Stomach (tissue), 9 donors: ENCODE measurements around the gene ZBTB39. TPM values are rescaled to one million over a fixed set of nuclear protein-coding genes. Genes with fewer than 3 reads are reported as not detected.
"Not testable (repeated sequence)": the region's sequence is repeated elsewhere in the genome, so short reads cannot be mapped to it uniquely, and the experiment has no call there.

Source experiments
- DNase-seq, 2 donors: peaks; one replicate each; pipeline versions ENCODE4 v3.0.0 to v3.0.0-alpha.2; 2013 to 2019
- H3K27ac ChIP-seq, 5 donors: fragments of 200-600 bp in 4 of 5; sonication (generic) in 4 of 5; one replicate each; pipeline ENCODE4 v1.5.1; 2013 to 2019; ENCODE audit warnings: mild to moderate bottlenecking in 1 of 5, moderate library complexity in 1 of 5
- H3K27me3 ChIP-seq, 3 donors: fragments of 200-600 bp; sonication (generic); one replicate each; pipeline ENCODE4 v1.5.1; 2017 to 2019; ENCODE audit warnings: mixed run types in 1 of 3
- H3K36me3 ChIP-seq, 4 donors: fragments of 200-600 bp; sonication (generic); 1 replicate in 3 of 4; 2 replicates in 1 of 4; pipeline ENCODE4 v1.5.1; 2016 to 2019
- H3K4me1 ChIP-seq, 4 donors: fragments of 200-600 bp; sonication (generic); one replicate each; pipeline ENCODE4 v1.5.1; 2016 to 2019
- H3K4me3 ChIP-seq, 4 donors: fragments of 200-600 bp; sonication (generic) in 3 of 4; one replicate each; pipeline ENCODE4 v1.5.1; 2016 to 2019; ENCODE audit warnings: mild to moderate bottlenecking in 1 of 4
- H3K9me3 ChIP-seq, 4 donors: fragments of 200-600 bp; sonication (generic); one replicate each; pipeline ENCODE4 v1.5.1; 2016 to 2019
- EP300 ChIP-seq: sonication (generic); formaldehyde crosslinking; IDR thresholded peaks from one replicate; pipeline ENCODE4 v1.6.1; 2017; ENCODE audit warnings: antibody characterized with exemption
- POLR2A ChIP-seq, 4 donors: fragments of 450-650 bp; IDR thresholded peaks; one replicate each; pipeline ENCODE4 v1.6.1; 2016; ENCODE audit warnings: antibody characterized with exemption in 4 of 4, control low read depth in 2 of 4, mild to moderate bottlenecking in 1 of 4, moderate library complexity in 1 of 4
- POLR2AphosphoS5 ChIP-seq, 3 donors: sonication (generic); formaldehyde crosslinking; IDR thresholded peaks; one replicate each; pipeline ENCODE4 v1.6.1; 2016; ENCODE audit warnings: antibody characterized with exemption in 3 of 3
- whole genome bisulfite sequencing, 5 donors: extraction: QIAGEN DNeasy Blood & Tissue Kit in 3 of 5; methylation state at CpG; one replicate each; pipeline versions ENCODE4 v1.1.5 to v1.1.7; 2013 to 2018; 5-methylcytosine and 5-hydroxymethylcytosine counted together
- intact Hi-C: fragments of 100-400 bp; cut with DNase I; formaldehyde crosslinking; loops from one replicate; pipeline ENCODE4 v1.15.1; 2023; ENCODE audit warnings: low total_unique reads
- polyA plus RNA-seq, 3 donors: library from polyadenylated mRNA; stranded (reverse); fragments of 200-250 nt; gene quantifications; one replicate each; pipeline ENCODE4 v1.2.3, GENCODE V29; 2013
- total RNA-seq, 5 donors: library from RNA; depleted of rRNA; stranded (reverse); fragments of >200 nt; gene quantifications; one replicate each; pipeline versions ENCODE4 v1.1.0 to v1.2.3, GENCODE V29; 2014 to 2016
- TF ChIP-seq, protein P1 (sequence below), 7 experiments: fragments of 450-650 bp in 4 of 7; fragments of 200-600 bp in 3 of 7; sonication (generic) in 3 of 7; IDR thresholded peaks; one replicate each; pipeline ENCODE4 v1.5.1; 2016 to 2019; ENCODE audit warnings: antibody characterized with exemption in 7 of 7, control low read depth in 2 of 7, mild to moderate bottlenecking in 1 of 7
- donor health status: healthy with polysubstance abuse.
- donor health status: Bipolar disorder and iron deficiency.
- donor health status: healthy.

Gene ZBTB39
- total and polyA plus RNA-seq, 8 donors: 1.2 to 7.6 (median 4.0) TPM

GRCh38 chr12:56963557-56963956 lies 42.8 kb downstream of the ZBTB39 start:
- peaks cover 0 to 22% (median 15%) of the 10 kb centered on the region in 4 donors for H3K9me3 ChIP-seq

GRCh38 chr12:56962247-56962646 lies 44.1 kb downstream of the ZBTB39 start:
- H3K27ac ChIP-seq, H3K36me3 ChIP-seq, H3K4me3 ChIP-seq, DNase-seq, intact Hi-C loops, H3K27me3 ChIP-seq, H3K4me1 ChIP-seq: not testable (repeated sequence)
- H3K9me3 ChIP-seq: peaks cover 3 to 34% (median 24%) of the 10 kb centered on the region in 4 donors
- WGBS, 5 donors: 48 to 67% (median 62%) methylated on average over 4 of the region's 4 CpGs

More at GRCh38 chr12:56963557-56963956, 42.8 kb downstream of the ZBTB39 start:
- H3K36me3 ChIP-seq, H3K27ac ChIP-seq, H3K4me1 ChIP-seq, intact Hi-C loops, DNase-seq, H3K4me3 ChIP-seq, H3K27me3 ChIP-seq: not testable (repeated sequence)
- WGBS, 5 donors: 91 to 100% (median 94%) methylated on average over 2 to 18 of the region's 27 CpGs; no CpG with 5 or more reads in 1 of the 5 donors

DNA sequence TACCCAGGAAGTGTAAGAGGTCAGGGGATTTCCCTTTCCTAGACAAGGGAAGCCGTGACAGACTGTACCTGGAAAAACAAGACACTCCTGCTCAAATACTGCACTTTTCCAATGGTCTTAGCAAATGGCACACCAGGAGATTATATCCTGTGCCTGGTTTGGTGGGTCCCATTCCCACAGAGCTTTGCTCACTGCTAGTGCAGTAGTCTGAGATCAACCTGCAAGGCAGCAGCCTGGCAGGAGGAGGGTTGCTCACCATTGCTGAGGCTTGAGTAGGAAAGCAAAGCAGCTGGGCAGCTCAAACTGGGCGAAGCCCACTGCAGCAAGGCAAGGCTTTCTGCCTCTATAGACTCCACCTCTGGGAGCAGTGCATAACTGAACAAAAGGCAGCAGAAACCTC lies 47.9 kb downstream of the ZBTB39 start:
- no peaks in the 10 kb centered on the region for H3K4me1 ChIP-seq
- H3K27ac ChIP-seq: no peak overlapping the region
- DNase-seq: no peak
- WGBS, 5 donors: 69 to 89% (median 78%) methylated on average over 2 of the region's 2 CpGs
- no peak overlapping the region for H3K4me3 ChIP-seq
- TF ChIP-seq EP300 (no peak), POLR2AphosphoS5 (IDR thresholded peaks at IDR 0.05) (no peak), POLR2A (IDR thresholded peaks at IDR 0.05) (no peak)
- TF ChIP-seq, protein P1, sequence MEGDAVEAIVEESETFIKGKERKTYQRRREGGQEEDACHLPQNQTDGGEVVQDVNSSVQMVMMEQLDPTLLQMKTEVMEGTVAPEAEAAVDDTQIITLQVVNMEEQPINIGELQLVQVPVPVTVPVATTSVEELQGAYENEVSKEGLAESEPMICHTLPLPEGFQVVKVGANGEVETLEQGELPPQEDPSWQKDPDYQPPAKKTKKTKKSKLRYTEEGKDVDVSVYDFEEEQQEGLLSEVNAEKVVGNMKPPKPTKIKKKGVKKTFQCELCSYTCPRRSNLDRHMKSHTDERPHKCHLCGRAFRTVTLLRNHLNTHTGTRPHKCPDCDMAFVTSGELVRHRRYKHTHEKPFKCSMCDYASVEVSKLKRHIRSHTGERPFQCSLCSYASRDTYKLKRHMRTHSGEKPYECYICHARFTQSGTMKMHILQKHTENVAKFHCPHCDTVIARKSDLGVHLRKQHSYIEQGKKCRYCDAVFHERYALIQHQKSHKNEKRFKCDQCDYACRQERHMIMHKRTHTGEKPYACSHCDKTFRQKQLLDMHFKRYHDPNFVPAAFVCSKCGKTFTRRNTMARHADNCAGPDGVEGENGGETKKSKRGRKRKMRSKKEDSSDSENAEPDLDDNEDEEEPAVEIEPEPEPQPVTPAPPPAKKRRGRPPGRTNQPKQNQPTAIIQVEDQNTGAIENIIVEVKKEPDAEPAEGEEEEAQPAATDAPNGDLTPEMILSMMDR (IDR thresholded peaks at IDR 0.05): no peak
- H3K9me3 ChIP-seq: peaks cover 3 to 23% (median 16%) of the 10 kb centered on the region in 4 donors
- H3K36me3 ChIP-seq: no peaks in the 10 kb centered on the region
- intact Hi-C loops: no loop called here
- no peaks in the 10 kb centered on the region for H3K27me3 ChIP-seq

- 70 to 87% (median 87%) methylated on average over 10 of the region's 10 CpGs for WGBS, 5 donors
- no peak for TF ChIP-seq EP300
- TF ChIP-seq POLR2A (IDR thresholded peaks at IDR 0.05): no peak
- TF ChIP-seq POLR2AphosphoS5 (IDR thresholded peaks at IDR 0.05): no peak
- TF ChIP-seq, protein P1 (IDR thresholded peaks at IDR 0.05): no peak
- no peak within 1 kb of the TSS for H3K27ac ChIP-seq
- no peaks in the 10 kb centered on the region for H3K36me3 ChIP-seq
- no peak within 1 kb of the TSS for H3K4me3 ChIP-seq
- H3K9me3 ChIP-seq: peaks cover 3 to 23% (median 16%) of the 10 kb centered on the region in 4 donors
- DNase-seq: no peak
- no peaks in the 10 kb centered on the region for H3K4me1 ChIP-seq
- intact Hi-C loops: no loop called here
- no peaks in the 10 kb centered on the region for H3K27me3 ChIP-seq
Measured at GRCh38 chr12:56957229-56958052, 48.9 kb downstream of the ZBTB39 start, which contains the start of gene RDH16. Gene RDH16, minus strand, starts transcription at chr12:56957608. Its CDS starts 146 bp downstream, at chr12:56957462.

GRCh38 chr12:56955631-56956256 lies 50.6 kb downstream of the ZBTB39 start:
- Histone ChIP-seq H3K27me3 (no peaks in the 10 kb centered on the region), H3K9me3 (peaks cover 3 to 23% (median 16%) of the 10 kb centered on the region in 4 donors), H3K36me3 (no peaks in the 10 kb centered on the region), H3K4me3 (no peak overlapping the region), H3K4me1 (no peaks in the 10 kb centered on the region), H3K27ac (no peak overlapping the region)
- no peak for DNase-seq
- whole genome bisulfite sequencing, 5 donors: 59 to 71% (median 66%) methylated on average over 2 of the region's 2 CpGs
- TF ChIP-seq POLR2AphosphoS5 (IDR thresholded peaks at IDR 0.05) (no peak), EP300 (no peak), POLR2A (IDR thresholded peaks at IDR 0.05) (no peak)
- TF ChIP-seq, protein P1 (IDR thresholded peaks at IDR 0.05): no peak
- intact Hi-C loops: no loop called here
